OCI-LY7 (cell line): ENCODE data around the gene C8G. TPM values are rescaled to one million over a fixed set of nuclear protein-coding genes. Genes with fewer than 3 reads are reported as not detected.

Experiments
- BruUV-seq: library from RNA; stranded (reverse); fragments of 400-500 nt; replicated peaks from 2 replicates; lab custom pipeline; 2021; lab: Mats Ljungman, UMichigan
- CTCF ChIA-PET: fragments of 300-600 bp; sonication (Branson Sonifier 250); formaldehyde crosslinking; loops from one replicate; lab custom pipeline; 2022; ENCODE audit warnings: antibody characterized with exemption; ENCODE audit not compliant: unreplicated experiment; lab: Charles Lee
- POLR2A ChIA-PET: fragments of 300-600 bp; sonication (Branson Sonifier 250); formaldehyde crosslinking; loops from one replicate; lab custom pipeline; 2022; ENCODE audit warnings: antibody characterized with exemption; lab: Charles Lee
- DNase-seq: peaks from one replicate; pipeline ENCODE4 v3.0.0-alpha.2; 2015; ENCODE audit warnings: low spot score
- H2AFZ ChIP-seq: fragments of 200-600 bp; sonication (generic), shearing (Covaris generic); 2 replicates; pipeline ENCODE4 v1.6.1; 2014; ENCODE audit warnings: mild to moderate bottlenecking, antibody characterized with exemption, low read length, moderate library complexity
- H3K27ac ChIP-seq: fragments of 200-600 bp; sonication (generic); 2 replicates; pipeline ENCODE4 v1.5.1; 2014; ENCODE audit warnings: mixed run types, low read depth, mild to moderate bottlenecking, moderate library complexity, low read length, inconsistent platforms; ENCODE audit not compliant: poor library complexity, severe bottlenecking
- H3K36me3 ChIP-seq: fragments of 200-600 bp; sonication (generic); 2 replicates; pipeline ENCODE4 v1.6.1; 2014; ENCODE audit warnings: mild to moderate bottlenecking, antibody characterized with exemption, low read length, moderate library complexity, mixed read lengths; ENCODE audit not compliant: insufficient read depth
- H3K4me1 ChIP-seq: fragments of 200-600 bp; sonication (generic); 2 replicates; pipeline ENCODE4 v1.5.1; 2014; ENCODE audit warnings: mild to moderate bottlenecking, low read length; ENCODE audit not compliant: insufficient read depth, poor library complexity, severe bottlenecking
- H3K4me2 ChIP-seq: fragments of 200-600 bp; sonication (generic); 2 replicates; pipeline ENCODE4 v1.6.1; 2014; ENCODE audit warnings: mild to moderate bottlenecking, low read length
- H3K4me3 ChIP-seq: fragments of 200-600 bp; sonication (generic); 2 replicates; pipeline ENCODE4 v1.5.1; 2014; ENCODE audit warnings: mild to moderate bottlenecking, low read depth, low read length; ENCODE audit not compliant: poor library complexity, severe bottlenecking
- H3K79me2 ChIP-seq: fragments of 200-600 bp; sonication (generic); 2 replicates; pipeline ENCODE4 v1.6.1; 2016; ENCODE audit warnings: low read depth, mild to moderate bottlenecking, low read length, moderate library complexity, mixed read lengths; ENCODE audit not compliant: insufficient read depth
- H3K9me2 ChIP-seq: fragments of 200-600 bp; sonication (generic); 2 replicates; pipeline ENCODE4 v1.6.1; 2016; ENCODE audit warnings: mild to moderate bottlenecking, low read length, mixed read lengths; ENCODE audit not compliant: insufficient read depth
- H3K9me3 ChIP-seq: fragments of 200-600 bp; sonication (generic); 2 replicates; pipeline ENCODE4 v1.6.1; 2014; ENCODE audit warnings: mild to moderate bottlenecking, mixed run types, low read length, mixed read lengths
- H4K20me1 ChIP-seq: fragments of 200-600 bp; sonication (generic); 2 replicates; pipeline ENCODE4 v1.6.1; 2014; ENCODE audit warnings: mild to moderate bottlenecking, antibody characterized with exemption, low read length, moderate library complexity, mixed read lengths; ENCODE audit not compliant: insufficient read depth
- EZH2phosphoT487 ChIP-seq: fragments of 200-600 bp; sonication (generic); IDR thresholded peaks from 2 replicates; pipeline ENCODE4 v1.6.1; 2018; ENCODE audit warnings: low read depth, borderline replicate concordance, mild to moderate bottlenecking, mixed run types, antibody characterized with exemption, low read length, moderate library complexity, mixed read lengths
- intact Hi-C: fragments of 100-400 bp; cut with micrococcal nuclease; formaldehyde crosslinking; loops from one replicate; pipeline ENCODE4 v1.10.0; 2022; ENCODE audit not compliant: unreplicated experiment
- total RNA-seq, 2 experiments: library from RNA; depleted of rRNA in 1 of 2; stranded (reverse); fragments of >200 nt in 1 of 2; shearing (Covaris generic) in 1 of 2; gene quantifications; 2 replicates each; pipeline ENCODE4 v1.2.3, GENCODE V29; 2014 to 2022
- TF ChIP-seq, protein P1 (sequence below): fragments of 200-600 bp; sonication (generic); conservative IDR thresholded peaks from 2 replicates; pipeline ENCODE4 v1.5.1; 2014; ENCODE audit warnings: mild to moderate bottlenecking, antibody characterized with exemption, low read length, moderate library complexity, mixed read lengths

Gene C8G
- total RNA-seq, 2 experiments from 2014 or later: 0.95 to 2.2 TPM

DNA sequence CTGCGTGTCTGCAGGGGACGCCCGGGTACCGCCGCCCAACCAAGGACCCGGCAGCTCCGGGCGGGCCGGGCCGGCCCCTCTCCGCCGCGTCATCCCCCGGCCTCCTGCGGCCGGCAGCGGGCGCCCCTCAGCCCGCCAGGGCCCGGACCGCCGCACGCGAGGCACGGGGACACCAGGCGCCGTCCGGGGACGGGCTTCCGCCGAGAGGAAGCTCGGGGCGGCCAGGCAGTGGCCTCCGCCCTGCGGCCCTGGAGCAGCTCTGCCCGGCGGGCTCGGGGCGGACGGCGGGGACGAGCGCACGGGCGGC, 878 bp upstream of the C8G start:
- Histone ChIP-seq H3K9me3 (no peaks in the 10 kb centered on the region), H3K4me1 (peaks cover 27% of the 10 kb centered on the region), H3K4me3 (peak overlapping the region; percentile 82), H4K20me1 (no peaks in the 10 kb centered on the region), H3K79me2 (peaks cover 10% of the 10 kb centered on the region; the same call in 1 of the 2 replicates), H3K27ac (peak overlapping the region; percentile 40), H2AFZ (no peak overlapping the region), H3K36me3 (peaks cover 40% of the 10 kb centered on the region), H3K9me2 (no peaks in the 10 kb centered on the region), H3K4me2 (peak overlapping the region; percentile 87)
- ChIA-PET CTCF (interaction anchor here (0.6 kb wide), 1 partner anchor 91 kb away, joined by 3 read pairs; no protein-coding TSS in a partner anchor), POLR2A (no interaction called here)
- intact Hi-C loops: loop anchor here (1.0 to 2.0 kb wide), 3 partner anchors 49 to 154 kb away; partner anchors contain the start of genes PAXX and TRAF2
- TF ChIP-seq, protein P1, sequence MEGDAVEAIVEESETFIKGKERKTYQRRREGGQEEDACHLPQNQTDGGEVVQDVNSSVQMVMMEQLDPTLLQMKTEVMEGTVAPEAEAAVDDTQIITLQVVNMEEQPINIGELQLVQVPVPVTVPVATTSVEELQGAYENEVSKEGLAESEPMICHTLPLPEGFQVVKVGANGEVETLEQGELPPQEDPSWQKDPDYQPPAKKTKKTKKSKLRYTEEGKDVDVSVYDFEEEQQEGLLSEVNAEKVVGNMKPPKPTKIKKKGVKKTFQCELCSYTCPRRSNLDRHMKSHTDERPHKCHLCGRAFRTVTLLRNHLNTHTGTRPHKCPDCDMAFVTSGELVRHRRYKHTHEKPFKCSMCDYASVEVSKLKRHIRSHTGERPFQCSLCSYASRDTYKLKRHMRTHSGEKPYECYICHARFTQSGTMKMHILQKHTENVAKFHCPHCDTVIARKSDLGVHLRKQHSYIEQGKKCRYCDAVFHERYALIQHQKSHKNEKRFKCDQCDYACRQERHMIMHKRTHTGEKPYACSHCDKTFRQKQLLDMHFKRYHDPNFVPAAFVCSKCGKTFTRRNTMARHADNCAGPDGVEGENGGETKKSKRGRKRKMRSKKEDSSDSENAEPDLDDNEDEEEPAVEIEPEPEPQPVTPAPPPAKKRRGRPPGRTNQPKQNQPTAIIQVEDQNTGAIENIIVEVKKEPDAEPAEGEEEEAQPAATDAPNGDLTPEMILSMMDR: no peak; the same call in 1 of the 2 replicates
- TF ChIP-seq EZH2phosphoT487: no peak
- DNase-seq: no peak
- no TSS peak for BruUV-seq

DNA sequence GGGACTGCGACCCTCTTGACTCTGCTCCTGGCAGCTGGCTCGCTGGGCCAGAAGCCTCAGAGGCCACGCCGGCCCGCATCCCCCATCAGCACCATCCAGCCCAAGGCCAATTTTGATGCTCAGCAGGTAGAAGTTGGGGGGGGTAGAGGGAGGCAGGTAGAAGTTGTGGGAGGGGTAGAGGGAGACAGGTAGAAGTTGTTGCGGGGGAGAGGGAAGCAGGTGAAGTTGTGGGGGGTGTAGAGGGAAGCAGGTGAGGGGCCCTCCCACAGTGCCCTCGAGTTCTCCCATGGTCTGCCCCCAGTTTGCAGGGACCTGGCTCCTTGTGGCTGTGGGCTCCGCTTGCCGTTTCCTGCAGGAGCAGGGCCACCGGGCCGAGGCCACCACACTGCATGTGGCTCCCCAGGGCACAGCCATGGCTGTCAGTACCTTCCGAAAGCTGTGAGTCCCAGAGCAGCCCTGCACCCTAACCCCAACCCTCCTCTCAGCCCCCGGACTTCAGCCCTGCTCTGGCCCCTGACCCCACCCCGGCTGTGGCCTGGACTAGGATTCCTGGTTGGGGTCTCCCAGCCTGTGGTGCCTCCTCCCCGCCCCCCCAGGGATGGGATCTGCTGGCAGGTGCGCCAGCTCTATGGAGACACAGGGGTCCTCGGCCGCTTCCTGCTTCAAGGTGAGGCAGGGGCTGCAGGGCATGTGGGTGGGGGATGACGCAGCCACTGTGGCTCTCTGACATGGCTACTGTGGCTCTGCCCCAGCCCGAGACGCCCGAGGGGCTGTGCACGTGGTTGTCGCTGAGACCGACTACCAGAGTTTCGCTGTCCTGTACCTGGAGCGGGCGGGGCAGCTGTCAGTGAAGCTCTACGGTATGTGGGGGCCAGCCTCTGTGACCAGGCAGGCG, 537 bp downstream of the C8G start:
- intact Hi-C loops: loop anchor here (2.0 kb wide), 2 partner anchors 47 to 59 kb away; partner anchors contain the start of genes PAXX and TRAF2
- Histone ChIP-seq H3K79me2 (peaks cover 10% of the 10 kb centered on the region; the same call in 1 of the 2 replicates), H3K9me3 (no peaks in the 10 kb centered on the region), H3K4me3 (no peak overlapping the region), H2AFZ (no peak overlapping the region), H3K4me2 (peak overlapping the region; percentile 41; the same call in 1 of the 2 replicates), H3K36me3 (peaks cover 26% of the 10 kb centered on the region), H4K20me1 (no peaks in the 10 kb centered on the region), H3K4me1 (peaks cover 34% of the 10 kb centered on the region), H3K27ac (no peak overlapping the region), H3K9me2 (no peaks in the 10 kb centered on the region)
- no TSS peak for BruUV-seq
- ChIA-PET CTCF (no interaction called here), POLR2A (interaction anchor here (0.5 kb wide), 1 partner anchor 125 kb away, joined by 4 read pairs; no protein-coding TSS in a partner anchor)
- TF ChIP-seq, protein P1: no peak
- TF ChIP-seq EZH2phosphoT487: no peak
- DNase-seq: no peak
